GM21447 (cell line): ENCODE measurements around the gene CACNA1C.

Experiments
- ATAC-seq: cut with Tn5 transposase; IDR thresholded peaks from one replicate; pipeline ENCODE4 v1.9.1; 2021; ENCODE audit not compliant: unreplicated experiment

The CACNA1C gene

GRCh38 chr12:2034633-2035430 is 18.0 kb upstream of the CACNA1C start:
- no peak for ATAC-seq

DNA sequence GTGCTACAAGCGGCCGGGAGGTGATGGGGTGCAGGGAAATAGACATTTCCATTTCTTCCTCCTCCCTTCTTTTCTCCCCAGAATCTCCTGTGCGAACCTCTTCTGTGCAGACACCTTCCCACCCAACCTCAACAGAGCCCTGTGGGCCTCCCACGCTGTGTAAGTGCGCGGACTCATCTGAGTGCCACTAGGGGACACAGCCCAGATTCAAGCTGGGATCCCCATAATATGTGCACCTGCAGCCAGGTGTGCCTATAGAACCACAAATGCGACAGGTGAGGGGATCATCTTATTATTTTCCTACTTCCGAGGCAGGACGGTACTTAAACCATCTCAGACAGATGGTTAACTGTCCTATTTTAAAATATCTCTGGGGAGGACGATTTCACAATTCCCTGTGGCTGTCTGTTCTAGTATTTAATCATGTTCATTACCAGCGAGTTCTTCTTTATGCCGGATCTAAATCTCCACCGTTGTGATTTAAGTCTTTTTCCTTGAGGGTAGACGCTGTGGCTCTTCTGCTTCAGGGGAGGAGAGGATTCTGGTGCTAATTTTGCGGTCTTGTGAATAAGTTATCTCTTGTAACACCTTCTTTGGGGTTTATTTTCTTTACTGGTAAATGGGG is 17.2 kb upstream of the CACNA1C start:
- ATAC-seq = no peak

DNA sequence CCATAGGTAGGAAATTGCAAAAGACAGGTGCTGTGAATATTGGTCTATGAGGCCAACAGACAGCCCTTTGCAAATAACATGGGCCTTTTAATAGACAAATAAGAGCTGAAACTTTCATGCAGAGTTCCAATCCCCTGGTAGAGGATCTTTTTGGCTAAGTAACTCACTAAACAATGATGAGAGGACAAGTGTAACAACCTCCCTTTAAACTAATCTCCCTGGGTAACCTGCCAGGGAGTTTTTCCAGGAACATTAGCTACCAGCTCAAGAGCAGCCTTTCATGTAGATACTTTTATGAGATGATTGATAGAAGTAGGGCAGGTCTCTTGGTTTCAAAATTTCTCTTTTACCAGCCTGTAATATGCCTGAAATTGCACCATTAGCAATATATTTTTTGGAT is 13.8 kb upstream of the CACNA1C start:
- no peak for ATAC-seq

- ATAC-seq = no peak
Measured at GRCh38 chr12:2043054-2043453, 9.7 kb upstream of the CACNA1C start.

DNA sequence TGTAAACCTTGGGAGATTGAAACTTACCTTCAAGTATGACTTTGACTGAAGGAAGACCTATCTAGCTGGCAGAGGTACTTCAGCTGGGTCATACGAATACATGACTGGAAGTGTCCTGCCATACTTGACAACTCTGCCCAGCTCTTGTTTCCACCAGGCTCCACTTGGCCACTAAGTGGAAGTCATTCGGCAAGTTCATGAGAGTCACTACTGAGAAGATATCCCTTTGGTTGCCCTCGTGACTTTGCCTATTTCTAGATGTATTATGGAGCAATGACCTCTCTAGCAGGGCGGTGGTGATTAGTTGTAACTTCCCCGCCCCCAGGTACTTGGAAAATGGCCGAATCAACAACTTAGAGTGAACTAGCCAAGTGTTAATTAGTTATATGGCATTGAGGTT is 8.6 kb upstream of the CACNA1C start:
- ATAC-seq = no peak

DNA sequence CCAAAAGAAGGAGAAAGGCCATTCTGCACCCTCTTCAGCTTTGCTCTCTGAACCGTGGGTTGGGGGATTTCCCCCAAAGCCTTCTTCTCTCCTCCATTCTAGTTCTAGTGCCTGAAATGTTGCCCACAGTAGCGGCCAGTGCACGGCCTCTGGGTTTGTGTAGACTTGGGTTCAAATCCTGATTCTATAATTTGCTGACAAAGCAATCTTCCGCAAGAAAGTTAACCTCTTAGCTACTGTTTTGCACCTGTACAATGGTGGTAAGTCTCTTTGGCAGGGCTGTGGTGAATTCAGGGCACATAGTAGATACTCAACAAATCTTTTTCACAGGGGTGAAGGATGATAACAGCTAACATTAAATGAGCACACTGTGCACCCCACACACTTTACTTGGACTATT is 5.8 kb upstream of the CACNA1C start:
- ATAC-seq = no peak

DNA sequence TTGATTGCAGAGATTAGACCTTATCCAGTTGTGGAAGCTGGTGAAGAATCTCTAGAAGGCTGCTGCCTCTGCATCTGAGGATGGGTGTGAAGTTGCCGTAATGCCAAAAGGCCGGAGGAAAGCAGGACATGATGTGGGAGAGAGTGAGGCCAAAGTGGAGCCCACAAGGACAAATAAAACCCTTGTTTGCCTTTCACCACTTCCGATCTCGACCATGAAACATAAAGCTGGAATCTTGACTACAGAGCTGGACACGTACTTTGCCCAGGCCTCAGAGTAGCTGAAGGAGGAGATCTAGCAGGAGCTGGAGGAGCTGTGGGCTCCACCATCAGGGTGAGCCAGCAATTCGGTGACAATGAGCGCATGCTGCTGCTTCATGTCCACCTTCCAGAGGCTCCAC is 5.0 kb upstream of the CACNA1C start:
- ATAC-seq = no peak

DNA sequence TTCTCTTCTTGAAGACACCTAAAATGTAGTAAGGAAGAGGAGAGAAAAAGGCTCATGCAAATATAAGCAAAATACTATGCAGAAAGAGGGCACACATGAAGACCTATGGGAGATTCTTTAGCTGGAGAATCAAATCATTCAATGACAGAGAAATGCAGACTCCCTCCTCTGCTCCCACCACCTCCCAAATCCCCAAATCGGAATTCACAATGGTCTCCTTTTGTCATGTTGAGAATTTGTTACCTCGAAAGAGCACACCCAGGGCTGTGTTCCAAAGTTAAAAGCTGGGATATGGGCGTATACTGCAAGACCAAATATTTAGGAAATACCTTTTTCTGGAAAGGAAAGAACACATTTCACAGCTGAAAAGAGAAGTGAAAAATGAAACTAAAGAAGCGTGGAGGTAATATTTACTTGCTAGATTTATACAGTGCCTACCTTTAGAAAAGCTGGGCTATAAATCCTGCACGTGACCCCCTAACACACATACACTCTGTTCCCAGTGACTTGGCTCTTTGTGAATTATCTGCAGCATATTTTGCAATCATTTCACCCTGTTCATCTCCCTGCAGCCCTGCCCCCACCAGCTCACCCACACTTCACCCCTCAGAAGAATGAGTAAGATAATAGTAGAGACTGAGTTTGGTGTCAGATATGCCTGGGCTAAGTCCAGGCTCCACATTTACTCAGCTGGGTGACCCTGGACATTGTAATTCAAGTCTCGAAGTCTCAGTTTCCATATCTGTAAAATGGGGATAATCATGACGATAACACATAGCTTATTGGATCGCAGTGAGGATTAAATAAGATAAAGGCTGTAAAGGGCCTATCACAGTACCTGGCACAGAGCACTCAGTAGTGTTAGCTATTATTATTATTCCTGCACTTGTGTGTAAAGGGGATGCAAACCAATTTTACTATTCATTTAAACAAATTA is 2.9 kb upstream of the CACNA1C start:
- ATAC-seq = no peak

GRCh38 chr12:2051700-2052621 is 826 bp upstream of the CACNA1C start:
- no peak for ATAC-seq

DNA sequence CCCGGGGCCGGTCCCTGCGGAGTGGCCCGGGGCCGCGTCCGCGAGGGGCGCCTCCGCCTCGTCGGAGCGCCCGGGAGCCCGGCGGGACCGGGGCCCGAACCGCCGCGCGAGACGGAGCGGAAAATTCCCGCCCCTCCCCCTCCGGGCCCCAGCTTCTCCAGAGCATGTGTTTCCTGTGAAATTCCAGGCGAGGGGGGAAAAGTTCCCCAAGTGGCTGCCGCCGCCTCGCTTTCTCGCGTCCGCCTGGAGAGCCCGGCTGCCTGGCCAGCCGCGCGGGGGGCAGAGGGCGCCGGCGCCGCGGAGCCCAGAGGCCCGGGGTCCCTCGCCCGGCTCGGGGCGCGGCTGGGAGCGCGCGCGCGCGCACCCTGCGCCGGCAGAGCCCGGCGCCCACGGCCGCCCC is 904 bp downstream of the CACNA1C start:
- ATAC-seq = no peak

GRCh38 chr12:2054091-2055018 is 1.6 kb downstream of the CACNA1C start:
- ATAC-seq = no peak

DNA sequence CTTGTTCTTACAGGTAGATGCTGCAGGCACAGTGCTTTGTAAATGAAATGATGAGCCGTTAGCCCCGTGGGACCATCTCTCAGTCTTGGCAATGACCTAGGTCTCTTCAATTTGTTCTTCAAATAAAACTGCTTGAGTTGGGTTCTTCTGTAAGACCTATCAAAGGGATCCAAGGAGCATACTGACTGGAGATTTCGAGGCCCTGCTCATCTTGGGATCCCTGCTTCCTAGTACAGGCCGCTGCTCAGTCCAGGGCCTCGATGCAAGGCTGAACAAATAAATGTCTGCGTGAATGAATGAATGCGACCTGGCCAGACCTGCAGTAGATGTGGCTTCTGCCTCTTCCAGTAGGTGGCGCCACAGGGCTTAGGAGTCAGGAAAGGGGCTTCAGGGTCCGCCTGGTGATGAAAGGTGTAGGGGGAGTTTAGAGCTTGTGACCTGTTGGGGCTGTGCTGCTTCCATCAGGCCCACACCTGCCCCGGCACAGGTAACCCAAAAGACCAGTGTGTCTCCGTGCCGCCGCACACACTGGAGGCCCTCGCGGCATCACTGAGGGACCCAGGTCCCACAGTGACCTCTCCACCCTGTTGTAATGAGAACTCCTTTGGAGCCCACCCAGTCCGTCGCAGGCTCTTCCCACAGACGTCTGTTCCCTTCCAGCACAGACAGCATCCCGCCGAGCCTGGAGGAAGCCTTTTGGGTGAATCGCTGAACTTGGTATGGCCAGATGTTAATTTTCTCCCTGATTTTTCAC is 4.4 kb downstream of the CACNA1C start:
- no peak for ATAC-seq

GRCh38 chr12:2057795-2058408 is 5.1 kb downstream of the CACNA1C start:
- no peak for ATAC-seq

GRCh38 chr12:2058837-2059236 is 6.0 kb downstream of the CACNA1C start:
- ATAC-seq = no peak

- no peak for ATAC-seq
Measured at GRCh38 chr12:2061402-2061801, 8.6 kb downstream of the CACNA1C start.

DNA sequence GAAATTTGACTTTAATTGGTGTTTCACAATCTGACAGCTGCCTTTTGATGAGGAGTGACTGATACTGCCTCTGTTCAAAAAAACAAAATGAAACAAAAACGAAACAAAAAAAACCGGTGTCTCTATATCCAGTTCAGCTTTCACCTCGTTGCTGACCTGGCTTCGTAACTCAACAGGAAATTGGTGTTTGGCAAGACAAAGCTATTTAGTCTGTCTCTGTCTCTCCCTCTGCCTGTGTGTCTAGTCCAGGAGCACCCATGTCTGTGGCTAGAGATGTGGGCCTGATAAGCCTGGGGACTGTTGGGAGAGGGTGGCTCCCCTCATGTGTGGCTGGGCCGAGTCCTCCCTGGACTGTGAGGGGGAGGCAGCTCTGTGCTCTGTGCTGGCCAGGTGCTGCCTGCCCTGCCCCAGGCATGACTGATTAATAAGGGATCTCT is 11.3 kb downstream of the CACNA1C start:
- no peak for ATAC-seq

GRCh38 chr12:2068653-2069052 is 15.9 kb downstream of the CACNA1C start:
- no peak for ATAC-seq

DNA sequence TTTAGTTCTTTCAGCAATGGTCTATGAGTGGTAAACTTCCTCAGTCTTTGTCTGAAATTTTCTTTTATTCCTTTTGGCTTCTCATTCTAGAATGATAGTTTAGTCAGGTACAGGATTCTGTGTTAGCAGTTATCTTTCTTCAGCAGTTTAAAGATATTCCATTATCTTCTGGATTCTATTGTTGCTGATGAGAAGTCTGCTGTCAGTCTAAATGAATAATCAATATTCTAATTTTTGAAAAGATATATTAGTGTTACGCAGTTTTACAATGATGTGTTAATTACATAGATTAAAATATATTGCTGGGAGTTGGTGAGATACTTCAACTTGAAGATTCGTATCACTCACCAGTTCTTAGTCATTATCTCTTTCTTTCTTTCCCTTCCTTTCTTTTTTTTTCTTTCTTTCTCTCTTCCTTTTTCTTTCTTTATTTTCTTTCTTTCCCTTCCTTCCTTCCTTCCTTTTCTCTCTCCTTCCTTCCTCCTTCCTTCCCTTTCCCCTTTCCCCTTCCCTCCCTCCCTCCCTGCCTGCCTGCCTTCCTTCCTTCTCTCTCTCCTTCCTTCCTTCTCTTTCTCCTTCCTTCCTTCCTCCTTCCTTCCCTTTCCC is 17.8 kb downstream of the CACNA1C start:
- no peak for ATAC-seq
